ENCODE data around the gene PGBD2. TPM values are rescaled to one million over a fixed set of nuclear protein-coding genes. Genes with fewer than 3 reads are reported as not detected.

Gene PGBD2
- total RNA-seq, 1 experiment from 2014 or later, result 7.8 TPM

DNA sequence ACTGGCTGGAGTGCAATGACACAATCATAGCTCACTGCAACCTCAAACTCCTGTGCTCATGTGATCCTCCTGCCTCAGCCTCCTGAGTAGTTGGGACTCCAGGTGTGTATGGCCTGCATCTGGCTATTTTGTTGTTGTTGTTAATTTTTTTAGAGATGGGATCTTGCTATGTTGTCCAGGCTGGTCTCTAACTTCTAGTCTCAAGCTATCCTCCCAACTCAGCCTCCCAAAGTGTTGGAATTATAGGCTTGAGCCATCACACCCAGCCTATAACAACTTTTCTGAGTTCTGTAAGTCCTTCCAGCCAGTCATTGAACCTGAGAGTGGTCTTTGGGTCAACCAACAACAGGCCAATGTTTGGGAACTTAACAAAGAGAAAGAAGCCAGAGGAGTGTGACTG lies 11.2 kb upstream of the PGBD2 start:
- no peaks in the 10 kb centered on the region for H3K36me3 Mint-ChIP-seq (ENCODE audit: insufficient read depth, unreplicated experiment)
- no TSS peak for BruUV-seq (replicated peaks)
- H3K27ac Mint-ChIP-seq (ENCODE audit: unreplicated experiment), result no peak overlapping the region
- intact Hi-C loops (cut with micrococcal nuclease; ENCODE audit: unreplicated experiment), result no loop called here
- no peaks in the 10 kb centered on the region for H3K4me1 Mint-ChIP-seq (ENCODE audit: low read depth, unreplicated experiment)
- CTCF ChIA-PET, result no interaction called here
- no peak for DNase-seq
- H3K9me3 Mint-ChIP-seq (ENCODE audit: low read depth, unreplicated experiment), result no peaks in the 10 kb centered on the region
- no peak for TF ChIP-seq CTCF (IDR thresholded peaks at IDR 0.05; ENCODE audit: unreplicated experiment)
- H3K4me3 Mint-ChIP-seq (ENCODE audit: low read depth, unreplicated experiment), result no peak overlapping the region
- peaks cover 67% of the 10 kb centered on the region for H3K27me3 Mint-ChIP-seq (ENCODE audit: unreplicated experiment)

- no peak for TF ChIP-seq CTCF (IDR thresholded peaks at IDR 0.05; ENCODE audit: unreplicated experiment)
- no TSS peak for BruUV-seq (replicated peaks)
- Mint-ChIP-seq H3K36me3 (ENCODE audit: insufficient read depth, unreplicated experiment) (no peaks in the 10 kb centered on the region), H3K4me3 (ENCODE audit: low read depth, unreplicated experiment) (no peak overlapping the region), H3K4me1 (ENCODE audit: low read depth, unreplicated experiment) (no peaks in the 10 kb centered on the region), H3K27ac (ENCODE audit: unreplicated experiment) (no peak overlapping the region), H3K9me3 (ENCODE audit: low read depth, unreplicated experiment) (no peaks in the 10 kb centered on the region), H3K27me3 (ENCODE audit: unreplicated experiment) (peaks cover 65% of the 10 kb centered on the region)
- CTCF ChIA-PET, result no interaction called here
- intact Hi-C loops (cut with micrococcal nuclease; ENCODE audit: unreplicated experiment), result no loop called here
- DNase-seq, result no peak
Observed at GRCh38 chr1:248897412-248898337, 8.4 kb upstream of the PGBD2 start.

DNA sequence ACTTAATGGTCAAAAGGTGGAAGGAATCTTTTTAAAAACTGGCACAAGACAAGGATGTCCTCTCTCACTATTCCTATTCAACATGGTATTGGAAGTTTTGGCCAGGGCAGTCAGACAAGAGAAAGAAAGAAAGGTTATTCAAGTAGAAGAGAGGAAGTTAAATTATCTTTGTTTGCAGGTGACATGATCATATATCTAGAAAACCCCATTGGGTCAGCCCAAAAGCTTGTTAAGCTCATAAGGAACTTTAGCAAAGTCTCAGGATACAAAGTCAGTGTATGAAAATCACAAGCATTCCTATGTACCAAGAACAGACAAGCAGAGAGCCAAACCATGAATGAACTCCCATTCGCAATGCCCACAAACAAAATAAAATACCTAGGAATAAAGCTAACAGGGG lies 5.4 kb upstream of the PGBD2 start:
- no peaks in the 10 kb centered on the region for H3K4me1 Mint-ChIP-seq (ENCODE audit: low read depth, unreplicated experiment)
- H3K27ac Mint-ChIP-seq (ENCODE audit: unreplicated experiment), result no peak overlapping the region
- H3K4me3 Mint-ChIP-seq (ENCODE audit: low read depth, unreplicated experiment), result no peak overlapping the region
- intact Hi-C loops (cut with micrococcal nuclease; ENCODE audit: unreplicated experiment), result no loop called here
- TF ChIP-seq CTCF (IDR thresholded peaks at IDR 0.05; ENCODE audit: unreplicated experiment), result no peak
- no peak for DNase-seq
- no TSS peak for BruUV-seq (replicated peaks)
- peaks cover 44% of the 10 kb centered on the region for H3K27me3 Mint-ChIP-seq (ENCODE audit: unreplicated experiment)
- CTCF ChIA-PET, result no interaction called here
- peaks cover 2% of the 10 kb centered on the region for H3K9me3 Mint-ChIP-seq (ENCODE audit: low read depth, unreplicated experiment)
- H3K36me3 Mint-ChIP-seq (ENCODE audit: insufficient read depth, unreplicated experiment), result no peaks in the 10 kb centered on the region

- no peak for DNase-seq
- no TSS peak for BruUV-seq (replicated peaks)
- Mint-ChIP-seq H3K27ac (ENCODE audit: unreplicated experiment) (no peak overlapping the region), H3K4me3 (ENCODE audit: low read depth, unreplicated experiment) (no peak overlapping the region), H3K9me3 (ENCODE audit: low read depth, unreplicated experiment) (peaks cover 2% of the 10 kb centered on the region), H3K4me1 (ENCODE audit: low read depth, unreplicated experiment) (no peaks in the 10 kb centered on the region), H3K27me3 (ENCODE audit: unreplicated experiment) (peaks cover 43% of the 10 kb centered on the region), H3K36me3 (ENCODE audit: insufficient read depth, unreplicated experiment) (peaks cover 9% of the 10 kb centered on the region)
- CTCF ChIA-PET, result no interaction called here
- TF ChIP-seq CTCF (IDR thresholded peaks at IDR 0.05; ENCODE audit: unreplicated experiment), result no peak
- intact Hi-C loops (cut with micrococcal nuclease; ENCODE audit: unreplicated experiment), result no loop called here
Observed at GRCh38 chr1:248901578-248901977, 4.5 kb upstream of the PGBD2 start.

All from Calu3 (cell line).